GM21360 (cell line): ENCODE data around the gene PAPLN.

Source experiments
- ATAC-seq: cut with Tn5 transposase; IDR thresholded peaks from one replicate; pipeline ENCODE4 v1.9.1; 2021; ENCODE audit warnings: mild to moderate bottlenecking, moderate library complexity; ENCODE audit not compliant: unreplicated experiment

The PAPLN gene

GRCh38 chr14:73258845-73259611 lies 21.7 kb downstream of the PAPLN start:
- ATAC-seq = no peak

DNA sequence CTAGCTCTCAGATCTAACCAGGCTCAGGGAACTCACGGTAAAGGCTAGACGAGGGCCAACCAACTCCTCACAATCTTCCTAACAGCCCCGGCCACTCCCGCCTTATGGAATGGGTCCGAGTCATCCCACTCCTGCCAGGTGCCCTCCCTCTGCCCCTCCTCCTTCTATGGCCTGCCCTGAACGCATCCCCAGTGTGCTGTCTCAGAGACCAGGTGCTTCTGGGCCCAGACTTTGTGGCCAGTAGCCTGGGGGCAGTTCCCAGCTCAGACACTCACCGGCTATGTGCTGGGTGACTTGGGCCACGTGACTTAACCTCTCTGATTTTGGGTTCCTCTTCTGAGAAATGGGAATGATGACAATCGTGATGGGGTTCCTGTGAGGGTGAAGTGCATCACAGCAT lies 22.5 kb downstream of the PAPLN start:
- ATAC-seq = no peak

DNA sequence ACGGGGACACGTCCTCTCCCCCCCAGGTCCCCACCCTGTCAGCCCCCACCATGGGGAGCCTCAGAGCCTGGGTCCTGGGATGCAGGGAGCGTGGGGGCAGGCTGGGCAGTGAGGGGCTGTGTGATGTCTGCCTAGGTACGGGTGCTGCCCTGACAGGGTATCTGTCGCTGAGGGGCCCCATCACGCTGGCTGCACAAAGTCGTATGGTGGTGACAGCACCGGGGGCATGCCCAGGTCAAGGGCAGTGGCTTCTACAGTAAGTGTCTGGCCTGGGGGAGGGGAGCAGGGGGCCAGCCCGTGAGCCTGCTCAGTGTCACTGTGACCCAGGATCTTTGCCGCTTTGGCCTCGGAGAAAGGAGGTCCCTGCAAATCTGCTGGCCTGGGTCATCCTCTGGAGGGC lies 23.3 kb downstream of the PAPLN start:
- ATAC-seq = no peak

DNA sequence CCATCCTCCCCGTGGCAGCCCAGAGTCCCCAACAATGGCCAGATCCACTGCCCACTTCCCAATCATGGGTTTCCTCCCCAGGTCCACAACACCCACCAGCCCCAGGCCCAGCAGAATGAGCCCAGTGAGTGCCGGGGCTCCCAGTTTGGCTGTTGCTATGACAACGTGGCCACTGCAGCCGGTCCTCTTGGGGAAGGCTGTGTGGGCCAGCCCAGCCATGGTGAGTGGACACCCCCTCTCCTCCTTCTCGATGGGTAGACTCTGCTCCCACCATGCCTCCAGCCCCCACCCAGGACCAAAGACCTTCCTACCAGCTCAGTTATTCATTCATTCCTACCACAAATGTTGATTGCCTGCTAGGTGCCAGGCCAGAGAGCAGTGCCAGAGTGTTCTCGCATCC lies 23.8 kb downstream of the PAPLN start:
- no peak for ATAC-seq

GRCh38 chr14:73261520-73262426 lies 24.5 kb downstream of the PAPLN start:
- ATAC-seq = no peak

DNA sequence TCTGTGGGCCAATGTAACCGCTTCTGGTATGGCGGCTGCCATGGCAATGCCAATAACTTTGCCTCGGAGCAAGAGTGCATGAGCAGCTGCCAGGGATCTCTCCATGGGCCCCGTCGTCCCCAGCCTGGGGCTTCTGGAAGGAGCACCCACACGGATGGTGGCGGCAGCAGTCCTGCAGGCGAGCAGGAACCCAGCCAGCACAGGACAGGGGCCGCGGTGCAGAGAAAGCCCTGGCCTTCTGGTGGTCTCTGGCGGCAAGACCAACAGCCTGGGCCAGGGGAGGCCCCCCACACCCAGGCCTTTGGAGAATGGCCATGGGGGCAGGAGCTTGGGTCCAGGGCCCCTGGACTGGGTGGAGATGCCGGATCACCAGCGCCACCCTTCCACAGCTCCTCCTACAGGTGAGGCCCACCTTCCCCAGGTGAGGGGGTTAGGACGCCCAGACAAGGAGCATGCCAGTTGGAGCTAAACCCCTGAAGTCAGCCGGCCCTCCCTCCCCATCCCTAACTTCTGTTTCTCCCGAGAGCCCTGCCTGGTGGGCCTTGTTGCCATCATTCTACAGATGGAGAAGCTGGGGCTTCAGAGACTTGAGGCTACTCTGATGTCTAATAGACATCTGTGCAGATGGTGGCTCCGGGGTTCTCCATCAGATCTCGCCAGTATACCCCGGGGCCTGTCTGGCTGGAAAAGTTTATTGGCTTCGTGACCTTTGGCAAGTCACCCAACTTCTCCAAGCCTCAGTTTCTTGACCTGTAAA lies 25.3 kb downstream of the PAPLN start:
- ATAC-seq = no peak

DNA sequence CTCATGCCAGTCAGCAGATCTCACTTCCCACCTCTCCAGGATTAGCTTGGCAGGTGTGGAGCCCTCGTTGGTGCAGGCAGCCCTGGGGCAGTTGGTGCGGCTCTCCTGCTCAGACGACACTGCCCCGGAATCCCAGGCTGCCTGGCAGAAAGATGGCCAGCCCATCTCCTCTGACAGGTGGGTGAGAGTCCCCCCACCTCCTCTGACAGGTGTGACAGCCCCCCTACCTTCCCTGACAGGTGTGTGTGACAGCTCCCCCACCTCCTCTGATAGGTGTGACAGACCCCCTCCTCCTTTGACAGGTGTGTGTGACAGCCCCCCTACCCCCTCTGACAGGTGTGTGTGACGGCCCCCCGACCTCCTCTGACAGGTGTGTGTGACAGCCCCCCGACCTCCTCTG lies 26.3 kb downstream of the PAPLN start:
- ATAC-seq = no peak

GRCh38 chr14:73264080-73264884 lies 27.0 kb downstream of the PAPLN start:
- no peak for ATAC-seq

DNA sequence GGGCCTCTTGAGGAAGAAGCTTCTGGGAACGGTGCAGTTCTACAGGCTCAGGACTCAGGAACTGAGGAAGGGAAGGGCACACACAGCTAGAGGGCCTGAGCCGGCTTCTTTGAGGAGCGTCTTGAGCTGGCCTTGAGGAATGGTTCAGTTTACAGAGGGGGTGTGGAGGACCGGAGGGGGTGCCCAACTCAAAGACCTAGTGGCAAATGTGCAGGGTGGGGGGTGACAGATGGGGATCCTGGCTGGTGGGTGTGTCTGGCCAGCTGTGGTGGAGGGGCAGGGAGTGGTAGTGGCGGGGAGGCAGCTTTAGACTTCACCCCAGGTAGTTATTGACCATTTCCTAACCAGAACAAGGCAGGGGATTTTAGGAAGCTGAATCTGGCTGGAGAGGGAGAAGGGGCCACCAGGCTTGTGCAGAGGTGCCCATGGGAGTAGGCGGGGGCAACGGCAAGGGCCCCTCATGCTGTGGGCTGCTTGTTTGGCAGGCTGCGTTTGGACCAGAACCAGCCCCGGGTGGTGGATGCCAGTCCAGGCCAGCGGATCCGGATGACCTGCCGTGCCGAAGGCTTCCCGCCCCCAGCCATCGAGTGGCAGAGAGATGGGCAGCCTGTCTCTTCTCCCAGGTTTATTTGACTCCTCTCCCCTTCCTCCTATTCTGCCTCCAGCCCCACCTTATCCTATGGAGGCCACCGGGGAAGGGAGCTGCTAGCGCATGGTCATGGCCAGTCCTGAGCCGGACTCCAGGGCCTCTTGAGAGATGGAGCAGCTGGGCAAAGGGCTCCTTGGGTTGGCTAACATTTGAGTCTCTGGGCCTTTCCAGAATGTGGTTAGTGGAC lies 27.8 kb downstream of the PAPLN start:
- no peak for ATAC-seq

- ATAC-seq = no peak
Measured at GRCh38 chr14:73265721-73266046, 28.4 kb downstream of the PAPLN start.

- no peak for ATAC-seq
Measured at GRCh38 chr14:73266317-73266716, 29.0 kb downstream of the PAPLN start.

- no peak for ATAC-seq
Measured at GRCh38 chr14:73267474-73267873, 30.2 kb downstream of the PAPLN start.

DNA sequence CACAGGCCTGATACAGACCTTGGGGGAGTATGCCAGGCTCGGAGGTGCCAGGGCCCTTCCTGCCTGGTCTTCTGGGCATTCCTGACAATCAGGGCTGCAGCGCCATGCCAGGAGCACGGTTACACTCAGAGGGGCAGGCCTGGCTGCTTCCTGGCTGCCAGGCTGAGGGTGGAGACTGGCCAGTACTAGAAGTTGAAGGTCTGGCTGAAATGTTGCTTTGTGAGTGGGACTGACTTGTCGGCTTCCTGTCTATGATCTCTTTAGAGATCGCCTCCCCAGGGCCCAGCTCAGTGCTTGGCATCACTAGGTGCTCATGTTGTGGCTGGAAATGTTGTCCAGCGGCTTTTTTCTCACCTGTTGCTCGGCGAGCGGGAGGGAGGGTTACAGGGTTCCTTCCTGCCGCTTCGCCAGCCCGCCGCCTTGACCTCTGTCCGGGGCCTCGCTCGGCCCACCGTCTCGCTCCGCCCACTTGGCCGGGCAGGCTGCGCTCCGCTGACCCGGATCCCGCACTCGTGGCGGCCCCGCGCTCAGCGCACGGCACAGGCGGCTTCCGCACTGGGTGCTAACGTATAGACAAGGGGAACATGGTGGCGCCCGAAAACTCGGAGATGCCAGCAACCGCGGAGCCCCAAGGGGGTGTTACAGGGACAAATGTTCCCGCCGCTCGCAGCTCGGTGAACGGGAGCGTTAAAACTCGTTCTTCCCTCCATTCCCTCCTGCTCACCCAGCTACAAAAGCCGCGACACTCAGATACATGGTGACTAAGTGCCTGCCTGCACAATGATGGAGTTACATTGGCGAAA lies 32.6 kb downstream of the PAPLN start:
- no peak for ATAC-seq

DNA sequence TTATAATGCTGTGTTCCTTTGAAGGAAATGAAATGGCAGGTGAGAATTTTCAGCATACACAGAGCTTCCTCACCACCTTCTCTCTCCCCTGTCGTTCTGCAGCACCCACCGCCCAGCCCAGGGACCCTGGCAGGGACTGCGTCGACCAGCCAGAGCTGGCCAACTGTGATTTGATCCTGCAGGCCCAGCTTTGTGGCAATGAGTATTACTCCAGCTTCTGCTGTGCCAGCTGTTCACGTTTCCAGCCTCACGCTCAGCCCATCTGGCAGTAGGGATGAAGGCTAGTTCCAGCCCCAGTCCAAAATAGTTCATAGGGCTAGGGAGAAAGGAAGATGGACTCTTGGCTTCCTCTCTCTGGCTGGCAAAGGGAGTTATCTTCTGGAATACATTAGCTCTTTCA lies 35.1 kb downstream of the PAPLN start:
- ATAC-seq = no peak

DNA sequence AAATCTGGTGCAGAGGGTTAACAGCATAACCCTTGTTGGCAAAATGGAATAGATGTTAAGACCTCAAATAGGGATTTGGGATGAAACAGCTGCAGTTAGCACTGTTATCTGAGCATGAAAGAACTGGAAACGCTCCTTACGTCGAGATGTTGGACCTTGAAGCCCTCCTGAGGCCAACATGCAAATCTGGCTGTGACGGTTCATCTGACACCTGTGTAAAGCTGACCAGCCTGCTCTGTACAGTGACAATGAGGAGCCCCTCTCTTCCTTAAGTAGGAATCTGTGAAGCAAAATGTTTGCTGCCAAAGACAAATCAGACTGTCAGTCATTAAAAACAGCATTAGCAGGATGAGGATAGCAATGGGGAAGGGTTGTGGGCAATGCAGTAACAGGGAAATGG lies 36.5 kb downstream of the PAPLN start:
- ATAC-seq = no peak

- no peak for ATAC-seq
Measured at GRCh38 chr14:73276836-73277235, 39.5 kb downstream of the PAPLN start.

DNA sequence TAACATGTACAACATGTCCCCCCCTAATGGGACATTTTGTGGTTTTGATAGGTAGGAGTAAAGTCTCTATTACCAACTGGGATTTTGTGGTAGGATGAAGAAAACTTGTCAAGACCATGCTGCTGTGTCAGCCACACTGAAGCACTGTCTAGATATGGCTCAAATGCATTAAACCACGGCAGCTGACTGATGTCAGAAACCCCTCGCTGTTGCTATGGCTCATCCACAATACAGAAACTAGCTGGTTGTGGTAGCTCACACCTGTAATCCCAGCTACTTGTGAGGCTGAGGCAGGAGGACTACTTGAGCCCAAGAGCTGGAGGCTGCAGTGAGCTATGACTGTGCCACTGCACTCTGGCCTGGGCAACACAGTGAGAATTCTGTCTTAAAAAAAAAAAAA lies 40.1 kb downstream of the PAPLN start:
- no peak for ATAC-seq

DNA sequence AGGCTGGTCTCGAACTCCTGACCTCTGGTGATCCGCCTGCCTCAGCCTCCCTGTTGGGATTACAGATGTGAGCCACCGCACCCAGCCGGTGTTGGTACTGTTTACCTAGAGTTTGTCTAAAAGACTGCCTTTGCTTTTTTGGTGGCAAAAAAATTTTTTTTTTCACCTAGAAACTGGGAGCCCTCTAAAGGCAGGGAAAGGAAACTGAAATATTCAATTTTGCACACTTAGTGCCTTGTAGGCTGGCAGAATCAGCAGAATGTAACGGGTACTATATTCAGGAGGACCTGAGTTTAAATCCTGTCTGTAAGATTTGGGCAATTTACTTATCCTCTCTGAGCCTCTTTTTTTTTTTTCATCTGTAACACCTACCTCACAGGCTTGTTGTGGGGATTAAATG lies 43.6 kb downstream of the PAPLN start:
- ATAC-seq = no peak
